Osteocyte (in vitro differentiated cells): Measurements from ENCODE around the gene ATF7IP. TPM values are rescaled to one million over a fixed set of nuclear protein-coding genes. Genes with fewer than 3 reads are reported as not detected.
A peak's percentile ranks its signal among the peaks of the same experiment; 100 is the strongest.
"Not testable (repeated sequence)": the region's sequence is repeated elsewhere in the genome, so short reads cannot be mapped to it uniquely, and the experiment has no call there.

Experiments used
- DNase-seq: peaks from one replicate; pipeline ENCODE4 v3.0.0; 2021; ENCODE audit warnings: mixed read lengths; ENCODE audit not compliant: unreplicated experiment; ENCODE audit errors: extremely low spot score
- H3K27ac Mint-ChIP-seq: one replicate; pipeline ENCODE4 v1.8.0; 2021; ENCODE audit warnings: mild to moderate bottlenecking, mixed read lengths; ENCODE audit not compliant: unreplicated experiment
- H3K27me3 Mint-ChIP-seq: one replicate; pipeline ENCODE4 v1.8.0; 2021; ENCODE audit warnings: mixed read lengths; ENCODE audit not compliant: unreplicated experiment
- H3K36me3 Mint-ChIP-seq: one replicate; pipeline ENCODE4 v1.8.0; 2021; ENCODE audit warnings: mixed read lengths; ENCODE audit not compliant: unreplicated experiment
- H3K4me1 Mint-ChIP-seq: one replicate; pipeline ENCODE4 v1.8.0; 2021; ENCODE audit warnings: mixed read lengths; ENCODE audit not compliant: unreplicated experiment
- H3K4me3 Mint-ChIP-seq: one replicate; pipeline ENCODE4 v1.8.0; 2021; ENCODE audit warnings: mild to moderate bottlenecking, moderate library complexity, mixed read lengths; ENCODE audit not compliant: unreplicated experiment
- H3K9me3 Mint-ChIP-seq: one replicate; pipeline ENCODE4 v1.8.0; 2021; ENCODE audit warnings: mixed read lengths; ENCODE audit not compliant: unreplicated experiment
- CTCF ChIP-seq: fragments of 200-600 bp; sonication (generic); IDR thresholded peaks from 2 replicates; pipeline ENCODE4 v1.5.0; 2021; ENCODE audit warnings: antibody characterized with exemption, mild to moderate bottlenecking, moderate library complexity
- total RNA-seq: library from RNA; stranded (reverse); gene quantifications from 2 replicates; pipeline ENCODE4 v1.2.1, GENCODE V29; 2021

The ATF7IP gene
- total RNA-seq, 1 donor from 2014 or later = 71.1 TPM

- Mint-ChIP-seq H3K36me3 (peaks cover 35% of the 10 kb centered on the region), H3K4me3 (peak overlapping the region; percentile 29), H3K27ac (peak overlapping the region; percentile 81), H3K4me1 (peaks cover 50% of the 10 kb centered on the region), H3K9me3 (peaks cover 13% of the 10 kb centered on the region), H3K27me3 (no peaks in the 10 kb centered on the region)
- no peak for DNase-seq
- TF ChIP-seq CTCF = no peak
These were observed 29.7 kb downstream of the ATF7IP start for GRCh38 chr12:14395074-14395778.

- no peak for TF ChIP-seq CTCF
- peaks cover 49% of the 10 kb centered on the region for H3K4me1 Mint-ChIP-seq
- peaks cover 37% of the 10 kb centered on the region for H3K36me3 Mint-ChIP-seq
These were observed 30.6 kb downstream of the ATF7IP start for GRCh38 chr12:14396071-14396470.

GRCh38 chr12:14399871-14400270 lies 34.4 kb downstream of the ATF7IP start:
- Mint-ChIP-seq H3K4me3 (no peak overlapping the region), H3K9me3 (peaks cover 18% of the 10 kb centered on the region)

More at GRCh38 chr12:14396071-14396470, 30.6 kb downstream of the ATF7IP start:
- no peak for DNase-seq
- H3K4me3 Mint-ChIP-seq = no peak overlapping the region
- H3K27ac Mint-ChIP-seq = no peak overlapping the region
- peaks cover 18% of the 10 kb centered on the region for H3K9me3 Mint-ChIP-seq
- H3K27me3 Mint-ChIP-seq = no peaks in the 10 kb centered on the region

GRCh38 chr12:14400599-14400998 lies 35.1 kb downstream of the ATF7IP start:
- TF ChIP-seq CTCF = no peak
- Mint-ChIP-seq H3K36me3 (peaks cover 33% of the 10 kb centered on the region), H3K27me3 (no peaks in the 10 kb centered on the region), H3K4me1 (peaks cover 50% of the 10 kb centered on the region), H3K27ac (no peak overlapping the region), H3K4me3 (no peak overlapping the region), H3K9me3 (peaks cover 18% of the 10 kb centered on the region)
- DNase-seq = no peak

More at GRCh38 chr12:14399871-14400270, 34.4 kb downstream of the ATF7IP start:
- TF ChIP-seq CTCF = no peak
- no peak overlapping the region for H3K27ac Mint-ChIP-seq
- no peak for DNase-seq
- H3K36me3 Mint-ChIP-seq = peaks cover 34% of the 10 kb centered on the region
- H3K4me1 Mint-ChIP-seq = peaks cover 51% of the 10 kb centered on the region
- no peaks in the 10 kb centered on the region for H3K27me3 Mint-ChIP-seq

- H3K4me3 Mint-ChIP-seq, H3K27me3 Mint-ChIP-seq, DNase-seq: not testable (repeated sequence)
- peaks cover 33% of the 10 kb centered on the region for H3K36me3 Mint-ChIP-seq
- H3K4me1 Mint-ChIP-seq = peaks cover 48% of the 10 kb centered on the region
- peaks cover 18% of the 10 kb centered on the region for H3K9me3 Mint-ChIP-seq
- H3K27ac Mint-ChIP-seq = peak overlapping the region; percentile 16
These were observed 35.8 kb downstream of the ATF7IP start for GRCh38 chr12:14401267-14401666.
